GM18870 (cell line): ENCODE results near the gene NLRC3.

Experiments used
- ATAC-seq: cut with Tn5 transposase; IDR thresholded peaks from one replicate; pipeline ENCODE4 v1.9.1; 2021; ENCODE audit warnings: moderate library complexity; ENCODE audit not compliant: unreplicated experiment

Gene NLRC3

DNA sequence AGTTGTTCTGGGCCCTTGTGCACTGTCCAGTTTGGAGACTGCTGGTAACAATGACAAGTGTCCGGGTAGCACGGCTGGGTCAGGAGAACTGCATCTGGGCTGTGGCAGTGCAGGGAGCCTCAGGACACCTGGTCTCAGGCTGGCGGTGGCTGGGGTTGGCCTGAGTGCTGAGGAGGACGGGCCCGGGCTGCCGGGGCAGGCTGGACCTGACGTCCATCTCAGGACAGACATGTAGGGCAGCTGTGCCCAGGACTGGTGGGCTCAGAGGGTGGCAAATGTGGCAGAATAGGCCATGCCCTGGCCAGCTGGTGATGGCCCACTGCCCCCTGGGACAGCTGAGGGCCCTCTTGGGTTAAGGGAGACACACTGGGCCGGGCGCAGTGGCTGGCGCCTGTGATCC, 4.2 kb upstream of the NLRC3 start:
- ATAC-seq = no peak

DNA sequence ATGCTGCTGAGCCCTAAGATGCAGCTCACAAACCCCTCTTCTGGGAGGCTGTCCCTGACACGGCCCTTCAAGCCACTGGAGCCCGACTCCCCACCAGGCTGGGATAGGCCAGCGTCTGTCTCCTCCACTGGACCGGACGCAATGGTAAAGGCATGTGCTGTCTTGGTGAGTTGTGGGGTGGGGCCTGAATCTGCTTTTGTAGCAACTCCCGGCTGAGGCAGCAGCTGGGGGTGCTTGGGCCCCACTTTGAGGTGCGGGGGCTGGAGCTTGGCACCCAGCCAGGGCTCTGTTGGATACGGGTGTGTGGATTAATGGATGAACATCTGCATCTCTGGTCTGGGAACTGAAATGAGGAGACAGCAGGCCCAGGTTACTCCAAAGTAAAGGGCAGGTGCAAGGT, 3.5 kb upstream of the NLRC3 start:
- ATAC-seq = no peak

DNA sequence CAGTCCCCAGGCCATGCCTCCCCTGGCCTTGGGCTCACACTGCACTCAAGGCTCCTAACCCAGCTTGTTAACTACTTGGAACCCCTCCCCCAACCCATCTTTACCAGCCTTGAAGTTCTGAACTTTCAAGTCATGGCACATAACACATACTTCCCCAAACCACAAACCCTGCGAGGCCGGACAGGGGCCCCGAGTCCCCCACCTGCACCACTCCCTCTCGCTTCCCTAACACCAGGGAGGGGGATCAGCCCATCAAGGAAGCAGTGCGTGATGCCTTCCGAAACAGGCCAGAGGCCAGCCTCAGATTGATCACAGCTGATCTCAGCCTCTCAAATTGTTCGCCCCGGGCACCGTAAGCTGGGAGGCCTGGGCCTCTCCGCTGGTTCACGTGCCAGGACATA, 3.0 kb upstream of the NLRC3 start:
- ATAC-seq = no peak

DNA sequence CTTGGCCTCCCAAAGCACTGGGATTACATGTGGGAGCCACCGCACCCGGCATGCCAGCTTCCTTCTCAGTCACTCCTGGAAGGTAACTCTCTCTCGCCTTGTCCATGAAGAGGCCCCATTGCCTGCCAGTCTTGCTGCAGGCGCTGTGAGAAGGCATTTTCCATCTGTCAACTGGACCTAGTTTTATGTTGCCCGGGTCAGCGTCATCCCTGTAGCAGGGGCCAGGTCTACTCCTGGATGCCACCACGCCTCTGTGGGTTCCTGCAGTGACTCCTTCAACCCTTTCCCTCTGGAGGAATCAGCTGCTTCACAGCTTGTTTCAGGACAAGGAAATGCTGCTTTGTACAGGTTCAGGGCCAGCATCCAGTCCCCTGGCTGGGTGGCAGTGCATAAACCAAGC, 2.6 kb upstream of the NLRC3 start:
- ATAC-seq = no peak

DNA sequence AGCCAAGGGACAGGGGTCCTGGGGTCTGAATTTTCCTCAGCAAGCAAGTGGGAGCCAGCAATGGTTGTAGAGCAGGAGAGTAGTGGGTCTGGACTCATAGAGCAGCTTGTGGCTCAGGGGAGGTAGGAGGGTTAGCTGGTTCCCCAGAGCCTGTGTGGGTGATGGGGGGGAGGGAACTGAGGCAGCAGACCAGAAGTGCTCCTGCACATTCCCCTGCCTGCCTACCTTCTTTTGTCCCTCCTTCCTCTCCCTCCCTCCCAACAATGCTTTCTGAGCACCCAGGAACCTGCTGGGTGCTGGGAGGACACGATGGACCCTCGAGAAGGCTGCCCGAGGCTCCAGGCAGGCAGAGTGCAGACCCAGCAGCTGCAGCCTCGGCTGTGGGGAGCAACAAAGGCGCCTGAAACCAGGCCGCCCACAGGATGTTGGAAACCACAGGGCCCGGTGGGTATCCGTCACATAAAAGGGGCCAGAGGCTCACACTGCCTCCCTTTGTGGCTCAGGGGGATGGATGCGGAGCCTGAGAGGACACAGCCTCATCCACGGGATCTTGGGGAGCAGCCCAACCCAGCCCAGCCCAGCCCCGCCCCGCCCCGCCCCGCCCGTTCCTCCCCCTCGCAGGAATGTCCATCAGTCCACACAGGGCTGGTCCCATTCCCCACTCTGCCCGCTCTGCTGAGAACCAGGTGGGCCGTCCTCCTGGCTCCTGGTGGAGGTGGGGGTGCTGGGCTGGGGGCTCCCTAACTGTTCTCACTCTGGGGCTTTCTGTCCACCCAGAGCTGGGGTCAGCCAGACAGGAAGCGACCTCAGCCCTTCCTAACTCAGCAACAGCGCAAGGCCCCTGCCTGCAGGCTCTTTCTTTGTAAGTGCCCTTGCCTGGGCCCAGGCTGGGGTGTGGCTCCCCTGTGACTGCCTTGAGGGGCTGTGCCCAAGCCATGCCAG, 1.7 kb upstream of the NLRC3 start:
- no peak for ATAC-seq

DNA sequence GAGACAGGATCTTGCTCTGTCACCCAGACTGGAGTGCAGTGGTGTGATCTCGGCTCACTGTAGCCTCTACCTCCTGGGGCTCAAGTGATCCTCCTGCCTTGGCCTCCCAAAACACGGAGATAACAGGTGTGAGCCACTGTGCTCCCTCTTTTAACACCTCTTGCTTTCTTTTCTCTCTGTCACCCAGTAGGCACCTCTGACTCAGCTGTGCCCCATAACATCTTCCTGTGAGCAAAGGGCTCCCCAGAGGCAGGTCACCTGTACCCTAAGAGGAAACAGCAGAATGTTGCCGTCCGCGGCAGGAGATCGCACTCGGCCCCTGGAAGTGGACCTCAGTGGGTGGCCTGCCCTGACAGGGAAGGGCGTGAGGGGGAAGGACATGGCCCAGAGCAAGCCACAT, 918 bp upstream of the NLRC3 start:
- ATAC-seq = no peak

DNA sequence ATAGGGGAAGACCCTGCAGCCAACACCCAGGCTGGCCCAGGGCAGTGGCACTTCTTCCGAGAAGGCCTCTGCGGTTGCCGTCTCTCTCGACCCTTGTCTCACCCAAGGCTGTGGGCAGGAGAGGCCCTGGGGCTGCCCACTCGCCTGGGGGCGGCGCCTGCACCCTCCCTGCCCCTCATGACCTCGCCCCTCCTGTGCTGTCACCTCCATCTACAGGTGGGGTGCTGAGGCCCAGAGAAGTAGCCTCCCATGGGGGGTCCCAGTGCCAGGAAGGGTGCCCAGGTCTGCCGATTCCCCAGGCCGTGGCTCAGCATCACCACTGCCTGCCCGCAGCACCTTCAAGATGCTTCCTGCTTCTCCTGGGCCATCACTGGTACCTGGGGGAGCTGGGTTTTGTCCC, 992 bp downstream of the NLRC3 start:
- no peak for ATAC-seq

DNA sequence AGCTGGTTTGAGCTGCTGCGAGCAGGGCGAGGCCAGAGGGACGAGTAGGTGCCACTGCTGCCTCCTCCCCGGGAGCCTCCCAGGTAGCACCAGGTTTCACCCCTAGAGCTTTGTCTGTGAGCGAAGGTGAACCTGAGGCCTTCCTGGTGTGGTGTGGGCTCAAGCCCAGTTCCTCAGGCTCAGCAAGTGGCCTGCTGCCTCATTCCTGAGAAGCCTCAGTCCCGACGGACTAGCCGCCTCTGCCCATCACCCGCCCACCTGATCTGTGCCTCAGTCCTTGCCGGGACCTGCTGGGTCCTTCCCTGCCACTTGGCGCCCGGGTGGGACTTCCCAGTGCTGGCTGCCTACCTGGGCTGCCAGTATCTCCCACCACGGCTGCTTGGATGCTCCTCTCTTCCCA, 1.7 kb downstream of the NLRC3 start:
- no peak for ATAC-seq

DNA sequence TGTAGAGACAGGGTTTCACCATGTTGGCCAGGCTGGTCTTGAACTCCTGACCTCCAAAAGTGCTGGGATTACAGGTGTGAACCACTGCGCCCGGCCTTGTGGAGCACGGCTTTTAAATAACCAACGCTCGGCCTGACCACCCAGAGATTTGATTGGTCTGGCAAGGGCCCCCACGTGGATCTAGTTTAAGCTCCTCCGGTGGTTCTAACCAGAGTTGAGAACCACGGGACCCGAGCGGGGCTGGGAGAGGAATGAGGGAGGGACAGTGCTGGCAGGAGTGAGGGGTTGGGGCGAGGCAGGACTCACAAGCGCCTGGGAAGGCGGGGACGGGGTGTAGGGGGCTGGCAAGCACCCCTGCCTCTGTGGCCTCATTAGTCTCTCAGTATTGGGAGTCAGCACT, 3.0 kb downstream of the NLRC3 start:
- no peak for ATAC-seq

DNA sequence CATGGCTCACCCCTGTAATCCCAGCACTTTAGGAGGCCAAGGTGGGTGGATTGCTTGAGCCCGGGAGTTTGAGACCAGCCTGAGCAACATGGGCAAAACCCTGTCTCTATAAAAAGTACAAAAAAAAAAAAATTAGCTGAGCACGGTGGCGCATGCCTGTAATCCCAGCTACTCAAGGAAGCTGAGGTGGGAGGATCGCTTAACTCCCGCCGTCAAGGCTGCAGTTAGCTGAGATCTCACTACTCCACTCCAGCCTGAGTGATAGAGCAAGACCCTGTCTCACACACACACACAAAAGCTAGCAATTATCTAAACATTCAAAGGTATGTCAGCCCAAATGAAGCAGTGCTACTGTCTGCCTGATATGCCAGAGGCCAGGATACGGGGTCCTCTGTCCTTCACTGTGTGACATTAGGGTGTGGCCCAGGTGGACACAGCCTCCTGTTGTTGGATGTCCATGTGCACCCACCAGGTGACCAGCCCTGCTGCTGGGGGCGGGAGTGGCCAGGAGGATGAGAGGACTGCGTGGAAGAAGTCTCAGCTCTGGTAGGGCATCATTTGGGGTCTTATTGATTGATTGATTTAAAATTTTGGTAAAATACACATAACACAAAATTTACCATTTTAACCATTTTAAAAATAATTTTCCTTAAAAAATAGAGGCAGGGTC, 3.9 kb downstream of the NLRC3 start:
- ATAC-seq = no peak

DNA sequence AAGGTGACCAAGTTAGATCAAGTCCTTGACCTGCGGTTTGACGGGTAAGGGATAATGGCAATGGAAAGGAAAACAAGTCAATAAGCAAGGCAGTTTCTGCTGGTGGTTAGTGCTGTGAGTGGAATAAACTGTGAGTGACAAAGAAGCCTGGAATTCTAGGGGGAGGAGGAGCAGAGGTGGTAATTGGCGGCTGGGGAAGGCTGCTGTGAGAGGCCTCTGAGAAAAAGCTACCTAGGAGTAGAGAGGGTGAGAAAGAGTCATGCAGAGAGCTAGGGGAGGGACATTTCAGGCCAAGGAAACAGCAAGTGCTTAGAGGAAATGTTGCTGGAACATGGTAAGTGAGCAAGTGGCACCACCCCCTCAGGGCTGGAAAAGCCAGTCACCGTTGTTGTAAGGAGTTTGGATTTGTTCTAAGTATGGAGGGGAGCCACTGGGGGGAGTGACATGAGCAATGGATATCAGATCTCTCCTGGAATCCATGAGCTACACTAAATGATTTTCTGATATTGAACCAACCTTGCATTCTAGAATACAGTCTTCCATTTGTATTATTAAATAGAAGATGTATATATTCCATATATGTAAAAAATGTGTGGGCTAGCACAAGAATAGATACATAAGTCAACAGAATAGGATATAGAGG, 6.7 kb downstream of the NLRC3 start:
- no peak for ATAC-seq

DNA sequence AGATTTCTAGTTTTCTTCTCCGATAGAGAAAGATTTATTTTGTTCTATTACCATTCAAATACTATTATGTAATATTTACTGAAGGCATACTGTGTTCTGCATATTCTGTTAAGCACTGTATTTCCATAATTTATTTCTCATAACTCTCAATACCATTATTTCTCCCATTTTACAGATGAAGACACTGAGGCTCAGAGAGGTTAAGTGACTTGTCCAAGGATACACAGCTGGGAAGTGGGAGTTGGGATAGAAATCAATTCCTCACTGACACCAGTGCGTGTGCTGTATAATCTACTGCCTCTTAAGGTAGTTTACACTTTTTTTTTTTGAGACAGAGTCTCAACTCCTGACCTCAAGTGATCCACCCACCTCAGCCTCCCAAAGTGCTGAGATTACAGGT, 7.4 kb downstream of the NLRC3 start:
- ATAC-seq = no peak

DNA sequence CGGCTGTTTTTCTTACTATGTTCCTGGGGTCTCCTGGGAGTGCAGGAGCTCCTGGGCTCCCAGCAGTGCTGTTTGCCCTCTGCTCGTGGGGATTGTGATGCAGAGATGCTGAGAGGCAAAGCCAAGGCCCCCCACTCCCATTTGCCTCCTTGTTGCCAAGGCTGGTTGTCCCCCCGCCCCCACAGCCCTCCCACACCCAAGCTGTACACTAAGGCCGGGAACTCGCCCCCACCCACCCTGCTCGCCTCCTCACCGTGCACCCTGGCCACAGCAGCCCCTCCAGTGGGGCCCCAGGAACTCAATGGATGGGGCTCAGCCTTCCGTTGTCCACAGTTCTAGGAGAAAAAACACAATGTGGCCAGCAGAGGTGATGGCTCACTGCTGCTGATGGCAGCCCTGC, 10.2 kb downstream of the NLRC3 start:
- no peak for ATAC-seq

DNA sequence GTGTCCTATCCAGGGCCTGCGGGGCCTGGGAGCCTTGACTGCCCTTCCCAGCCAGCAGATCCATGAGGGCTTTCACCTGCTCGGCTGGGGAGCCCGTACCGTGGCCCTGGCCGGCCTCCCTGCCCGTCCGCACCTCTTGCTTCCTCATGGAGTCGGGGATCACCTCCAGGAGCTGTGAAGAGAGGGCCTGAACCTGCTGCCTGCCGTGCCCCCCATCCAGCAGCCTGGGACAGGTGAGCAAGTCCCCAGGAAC, 12.4 kb downstream of the NLRC3 start:
- ATAC-seq = no peak

DNA sequence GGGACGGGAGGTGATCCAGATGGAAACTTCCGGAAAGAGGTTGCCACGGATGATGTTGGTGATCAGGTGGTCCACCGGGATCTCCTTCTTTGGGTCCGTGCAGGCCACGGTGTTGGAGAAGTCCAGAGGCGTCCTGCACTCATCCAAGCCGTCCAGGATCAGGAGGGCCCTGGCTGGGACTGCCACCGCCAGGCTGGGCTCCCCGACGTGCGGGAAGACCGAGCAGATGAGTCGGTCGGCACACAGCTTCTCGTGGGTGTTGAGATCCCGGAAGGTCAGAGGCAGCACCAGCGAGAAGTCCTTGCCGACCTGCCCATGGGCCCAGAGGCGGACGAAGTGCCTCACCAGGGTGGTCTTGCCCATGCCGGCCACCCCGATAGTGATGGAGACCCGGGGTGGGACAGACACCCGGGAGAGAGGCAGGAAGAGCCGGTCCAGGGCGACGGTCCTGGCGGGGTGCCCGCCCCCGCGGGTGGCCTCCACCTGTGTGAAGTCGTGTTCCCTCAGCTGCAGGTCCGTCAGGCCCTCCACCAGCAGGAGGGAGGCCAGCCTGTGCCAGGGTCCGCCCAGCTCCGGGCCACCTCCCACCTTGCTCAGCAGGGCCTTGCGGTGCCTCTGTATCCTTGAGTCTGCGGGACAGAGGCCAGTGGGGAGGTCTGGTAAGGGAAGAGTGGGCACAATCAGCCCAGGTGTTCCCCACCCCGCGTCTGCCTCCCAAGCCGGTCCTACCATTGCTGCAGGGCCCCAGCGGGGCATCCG, 12.9 kb downstream of the NLRC3 start:
- ATAC-seq = no peak

DNA sequence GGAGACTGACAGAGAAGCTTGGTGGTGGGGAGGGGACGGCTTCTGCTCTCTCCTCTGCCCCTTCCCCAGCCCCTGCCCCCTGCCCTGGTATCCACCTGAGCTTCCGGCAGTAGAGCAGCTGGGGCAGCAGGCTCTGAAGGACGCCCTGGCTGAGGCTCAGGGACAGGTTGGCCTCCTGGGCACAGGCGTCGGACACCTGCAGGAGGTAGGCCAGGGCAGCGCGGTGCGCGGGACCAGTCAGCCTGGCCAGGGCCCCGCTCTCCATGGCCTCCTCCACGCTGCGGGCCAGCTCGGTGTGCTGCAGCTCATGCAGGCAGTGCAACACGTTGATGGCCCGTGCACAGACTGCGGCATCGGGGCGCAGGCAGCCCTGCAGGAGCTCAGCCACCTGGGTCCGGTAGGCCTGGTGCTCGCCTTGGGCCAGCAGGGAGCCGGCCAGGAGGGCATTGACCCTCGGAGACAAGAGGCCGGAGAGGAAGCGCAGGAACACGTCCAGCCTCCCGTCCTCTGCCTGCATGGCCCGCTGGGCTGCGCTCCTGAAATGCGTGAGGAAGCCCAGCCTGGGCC, 14.2 kb downstream of the NLRC3 start:
- no peak for ATAC-seq

DNA sequence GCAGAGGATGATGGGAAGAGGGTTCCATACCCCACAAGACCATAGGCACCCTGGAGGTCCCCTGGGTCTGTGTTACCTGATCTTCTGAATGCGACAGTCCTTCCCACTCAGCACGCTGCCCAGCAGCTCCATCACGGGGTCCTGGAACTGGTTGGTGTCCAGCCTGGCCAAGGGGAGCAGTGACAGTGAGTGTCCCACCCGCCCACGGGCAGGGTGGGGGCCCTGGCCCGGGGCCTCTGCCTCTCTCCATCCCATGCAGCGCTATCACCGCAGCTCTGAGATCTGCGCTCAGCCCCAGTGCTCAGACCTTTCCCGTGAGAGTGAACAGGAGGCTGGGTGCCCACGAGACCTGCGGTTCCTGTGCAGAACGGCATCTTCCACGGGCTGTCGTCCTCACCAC, 15.6 kb downstream of the NLRC3 start:
- ATAC-seq = no peak

DNA sequence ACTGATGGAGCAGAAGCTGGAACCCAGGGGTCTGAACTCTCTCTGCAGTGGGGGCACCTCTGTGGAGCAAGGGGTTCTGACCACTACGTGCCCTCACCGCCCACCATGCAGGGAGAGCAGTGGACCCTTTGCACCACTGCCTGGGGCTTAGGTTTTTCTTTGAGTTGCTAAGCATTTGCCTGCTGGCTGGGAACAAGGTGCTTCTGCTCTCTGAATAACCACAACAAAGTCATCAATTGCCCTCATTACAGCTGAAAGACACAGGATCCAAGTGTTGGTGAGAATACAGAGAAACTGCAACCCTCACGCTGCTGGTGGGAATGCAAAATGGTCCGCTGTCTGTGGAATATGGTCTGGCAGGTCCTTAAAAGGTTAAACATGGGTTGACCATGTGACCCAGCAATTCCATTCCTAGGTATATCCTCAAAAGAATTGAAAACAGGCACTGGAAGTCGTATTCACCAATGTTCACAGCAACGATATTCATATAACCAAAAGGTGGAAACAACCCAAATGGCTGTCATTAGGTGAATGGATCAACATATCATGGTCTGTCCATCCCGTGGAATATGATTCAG, 22.8 kb downstream of the NLRC3 start:
- no peak for ATAC-seq

DNA sequence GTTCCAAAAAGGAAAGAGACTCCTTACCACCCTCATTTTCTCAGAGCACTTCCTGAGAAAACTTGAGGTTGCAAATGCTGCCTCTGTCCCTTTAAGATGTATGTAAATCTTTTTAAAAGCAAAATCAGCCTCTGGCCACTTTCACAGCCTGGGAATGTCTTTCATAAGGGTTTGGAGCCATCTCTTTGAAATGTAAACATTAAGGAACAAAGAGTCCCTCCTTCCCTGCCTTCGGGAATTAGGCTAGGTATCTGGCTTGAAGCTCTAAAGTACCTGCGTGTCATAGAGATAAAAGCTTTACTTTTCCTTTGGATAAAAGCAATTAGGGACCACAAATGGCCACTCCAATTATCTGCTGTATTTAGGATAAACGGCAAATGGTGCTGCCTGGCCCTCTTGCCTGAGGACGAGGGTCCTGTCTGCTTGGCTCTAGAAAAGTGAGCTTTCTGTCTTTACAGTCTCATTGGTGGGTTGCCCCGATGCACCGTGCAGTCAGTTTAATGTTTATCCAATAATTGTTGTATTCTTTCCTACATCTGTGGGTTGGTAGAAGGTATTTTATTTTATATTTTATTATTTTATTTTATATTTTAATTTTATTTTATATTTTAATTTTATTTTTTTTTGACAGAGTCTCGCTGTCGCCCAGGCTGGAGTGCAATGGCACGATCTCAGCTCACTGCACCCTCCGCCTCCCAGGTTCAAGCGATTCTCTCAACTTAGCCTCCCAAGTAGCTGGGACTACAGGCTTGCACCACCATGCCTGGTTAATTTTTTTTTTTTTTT, 23.9 kb downstream of the NLRC3 start:
- no peak for ATAC-seq
